Measurements from ENCODE around the gene MDN1.

DNA sequence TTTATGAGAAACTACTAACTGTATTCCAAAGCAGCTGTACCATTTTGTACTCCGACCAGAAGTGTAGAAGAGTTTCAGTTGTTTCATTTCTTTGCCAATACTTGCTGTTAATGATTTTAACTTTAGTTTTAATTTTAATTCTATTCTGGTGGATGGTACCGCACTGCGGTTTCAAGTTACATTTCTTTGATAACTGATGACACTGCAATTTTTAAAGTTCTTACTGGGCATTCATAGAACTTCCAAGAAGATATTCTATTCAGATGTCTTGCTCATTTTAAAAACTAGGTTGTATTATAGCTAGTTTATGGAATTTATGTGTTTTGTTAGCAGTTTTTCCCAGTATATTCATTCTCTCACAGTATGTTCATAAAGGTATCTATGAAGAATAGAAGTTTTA is 117.2 kb downstream of the MDN1 start:
- TF ChIP-seq, protein P1, sequence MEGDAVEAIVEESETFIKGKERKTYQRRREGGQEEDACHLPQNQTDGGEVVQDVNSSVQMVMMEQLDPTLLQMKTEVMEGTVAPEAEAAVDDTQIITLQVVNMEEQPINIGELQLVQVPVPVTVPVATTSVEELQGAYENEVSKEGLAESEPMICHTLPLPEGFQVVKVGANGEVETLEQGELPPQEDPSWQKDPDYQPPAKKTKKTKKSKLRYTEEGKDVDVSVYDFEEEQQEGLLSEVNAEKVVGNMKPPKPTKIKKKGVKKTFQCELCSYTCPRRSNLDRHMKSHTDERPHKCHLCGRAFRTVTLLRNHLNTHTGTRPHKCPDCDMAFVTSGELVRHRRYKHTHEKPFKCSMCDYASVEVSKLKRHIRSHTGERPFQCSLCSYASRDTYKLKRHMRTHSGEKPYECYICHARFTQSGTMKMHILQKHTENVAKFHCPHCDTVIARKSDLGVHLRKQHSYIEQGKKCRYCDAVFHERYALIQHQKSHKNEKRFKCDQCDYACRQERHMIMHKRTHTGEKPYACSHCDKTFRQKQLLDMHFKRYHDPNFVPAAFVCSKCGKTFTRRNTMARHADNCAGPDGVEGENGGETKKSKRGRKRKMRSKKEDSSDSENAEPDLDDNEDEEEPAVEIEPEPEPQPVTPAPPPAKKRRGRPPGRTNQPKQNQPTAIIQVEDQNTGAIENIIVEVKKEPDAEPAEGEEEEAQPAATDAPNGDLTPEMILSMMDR (IDR thresholded peaks at IDR 0.05): no peak
- TF ChIP-seq POLR2A (IDR thresholded peaks at IDR 0.05): no peak
